Gastrocnemius medialis (tissue), 4 donors: ENCODE results near the gene ATP10B. TPM values are rescaled to one million over a fixed set of nuclear protein-coding genes. Genes with fewer than 3 reads are reported as not detected.

Experiments used
- ATAC-seq, 2 donors: fragments of 150-250 bp; one replicate each; pipeline ENCODE4 v1.9.1; 2016
- DNase-seq, 2 donors: peaks; one replicate each; pipeline ENCODE4 v3.0.0-alpha.2; 2019
- H3K27ac ChIP-seq, 4 donors: fragments of 200-600 bp; sonication (generic); 1 replicate in 1 of 4; 2 replicates in 3 of 4; pipeline ENCODE4 v1.5.1; 2016 to 2018; ENCODE audit warnings: mild to moderate bottlenecking in 2 of 4, moderate library complexity in 1 of 4
- H3K27me3 ChIP-seq, 3 donors: fragments of 200-600 bp; sonication (generic) in 2 of 3; 1 replicate in 1 of 3; 2 replicates in 2 of 3; pipeline versions ENCODE4 v1.5.1 to v1.6.0; 2016 to 2019; ENCODE audit warnings: mild to moderate bottlenecking in 1 of 3, moderate library complexity in 1 of 3
- H3K36me3 ChIP-seq, 2 donors: fragments of 200-600 bp; sonication (generic) in 1 of 2; one replicate each; pipeline ENCODE4 v1.5.1; 2017 to 2018
- H3K4me1 ChIP-seq, 2 donors: fragments of 200-600 bp; sonication (generic) in 1 of 2; one replicate each; pipeline ENCODE4 v1.5.1; 2016 to 2017; ENCODE audit warnings: mild to moderate bottlenecking in 2 of 2
- H3K4me3 ChIP-seq, 4 donors: fragments of 200-600 bp; sonication (generic) in 3 of 4; 1 replicate in 1 of 4; 2 replicates in 3 of 4; pipeline ENCODE4 v1.5.1; 2016 to 2019; ENCODE audit warnings: mild to moderate bottlenecking in 2 of 4
- H3K9me3 ChIP-seq, 3 donors: fragments of 200-600 bp; sonication (generic) in 2 of 3; 1 replicate in 1 of 3; 2 replicates in 2 of 3; pipeline ENCODE4 v1.5.1; 2016 to 2019
- CTCF ChIP-seq, 5 experiments: fragments of 450-650 bp in 3 of 5; fragments of 200-600 bp in 2 of 5; sonication (generic) in 2 of 5; IDR thresholded peaks in 4 of 5; conservative IDR thresholded peaks in 1 of 5; 1 replicate in 4 of 5; 2 replicates in 1 of 5; pipeline ENCODE4 v1.5.1; 2016 to 2019; ENCODE audit warnings: antibody characterized with exemption in 5 of 5, mild to moderate bottlenecking in 3 of 5, moderate library complexity in 3 of 5
- POLR2A ChIP-seq, 2 donors: fragments of 450-650 bp; IDR thresholded peaks; one replicate each; pipeline ENCODE4 v1.6.1; 2017; ENCODE audit warnings: antibody characterized with exemption in 2 of 2, mild to moderate bottlenecking in 2 of 2, moderate library complexity in 2 of 2
- in situ Hi-C, 4 donors: fragments of 200-750 bp; cut with MboI; loops; one replicate each; pipeline versions ENCODE4 v1.15.0 to v1.8.0; 2017; ENCODE audit warnings: low sequenced_read_pairs in 4 of 4
- intact Hi-C: fragments of 100-400 bp; cut with DNase I; formaldehyde crosslinking; loops from one replicate; pipeline ENCODE4 v1.15.1; 2023; ENCODE audit warnings: low total_unique reads
- total RNA-seq, 4 donors: library from RNA; depleted of rRNA; stranded (reverse); fragments of >200 nt; gene quantifications; one replicate each; pipeline versions ENCODE4 v1.1.0 to v1.2.3, GENCODE V29; 2016

The ATP10B gene
- total RNA-seq, 4 donors from 2014 or later, result 0.63 TPM; not detected in 3

- no peaks in the 10 kb centered on the region for H3K9me3 ChIP-seq
- DNase-seq, result no peak
- intact Hi-C loops, result no loop called here
- TF ChIP-seq CTCF (IDR thresholded peaks at IDR 0.05 in 4 of 5, conservative IDR thresholded peaks at IDR 0.05 in 1 of 5) (no peak), POLR2A (IDR thresholded peaks at IDR 0.05) (no peak)
- H3K4me1 ChIP-seq, result no peaks in the 10 kb centered on the region
- no peak overlapping the region for H3K27ac ChIP-seq
- in situ Hi-C loops, result no loop called here
- ATAC-seq, result no peak
- no peaks in the 10 kb centered on the region for H3K36me3 ChIP-seq
- no peaks in the 10 kb centered on the region for H3K27me3 ChIP-seq
- H3K4me3 ChIP-seq, result no peak overlapping the region
Observed at GRCh38 chr5:160792732-160793529, 59.1 kb downstream of the ATP10B start.

- no peak overlapping the region for H3K27ac ChIP-seq
- H3K36me3 ChIP-seq, result no peaks in the 10 kb centered on the region
- in situ Hi-C loops (no loop called here), intact Hi-C loops (no loop called here)
- H3K4me3 ChIP-seq, result no peak overlapping the region
- TF ChIP-seq CTCF (IDR thresholded peaks at IDR 0.05 in 4 of 5, conservative IDR thresholded peaks at IDR 0.05 in 1 of 5), result no peak
- no peak for TF ChIP-seq POLR2A (IDR thresholded peaks at IDR 0.05)
- H3K9me3 ChIP-seq, result no peaks in the 10 kb centered on the region
- no peaks in the 10 kb centered on the region for H3K4me1 ChIP-seq
- H3K27me3 ChIP-seq, result no peaks in the 10 kb centered on the region
- DNase-seq, result no peak
- no peak for ATAC-seq
Observed at GRCh38 chr5:160792281-160792680, 59.7 kb downstream of the ATP10B start.

GRCh38 chr5:160789219-160789859 lies 62.7 kb downstream of the ATP10B start:
- no peak overlapping the region for H3K27ac ChIP-seq
- DNase-seq, result no peak
- no peaks in the 10 kb centered on the region for H3K9me3 ChIP-seq
- TF ChIP-seq POLR2A (IDR thresholded peaks at IDR 0.05), result no peak
- TF ChIP-seq CTCF (IDR thresholded peaks at IDR 0.05 in 4 of 5, conservative IDR thresholded peaks at IDR 0.05 in 1 of 5), result no peak
- intact Hi-C loops, result no loop called here
- in situ Hi-C loops, result no loop called here
- ATAC-seq, result no peak
- H3K27me3 ChIP-seq, result no peaks in the 10 kb centered on the region
- no peak overlapping the region for H3K4me3 ChIP-seq
- H3K4me1 ChIP-seq, result no peaks in the 10 kb centered on the region
- no peaks in the 10 kb centered on the region for H3K36me3 ChIP-seq

- Histone ChIP-seq H3K4me3 (no peak overlapping the region), H3K36me3 (no peaks in the 10 kb centered on the region), H3K9me3 (no peaks in the 10 kb centered on the region), H3K4me1 (no peaks in the 10 kb centered on the region), H3K27ac (no peak overlapping the region), H3K27me3 (no peaks in the 10 kb centered on the region)
- in situ Hi-C loops, result no loop called here
- intact Hi-C loops, result no loop called here
- ATAC-seq (no peak), DNase-seq (no peak)
- no peak for TF ChIP-seq CTCF (IDR thresholded peaks at IDR 0.05 in 4 of 5, conservative IDR thresholded peaks at IDR 0.05 in 1 of 5)
- no peak for TF ChIP-seq POLR2A (IDR thresholded peaks at IDR 0.05)
Observed at GRCh38 chr5:160788102-160788660, 63.8 kb downstream of the ATP10B start.
